ENCODE results near the gene CHMP1B. TPM values are rescaled to one million over a fixed set of nuclear protein-coding genes. Genes with fewer than 3 reads are reported as not detected.

Gene CHMP1B, protein sequence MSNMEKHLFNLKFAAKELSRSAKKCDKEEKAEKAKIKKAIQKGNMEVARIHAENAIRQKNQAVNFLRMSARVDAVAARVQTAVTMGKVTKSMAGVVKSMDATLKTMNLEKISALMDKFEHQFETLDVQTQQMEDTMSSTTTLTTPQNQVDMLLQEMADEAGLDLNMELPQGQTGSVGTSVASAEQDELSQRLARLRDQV
- total RNA-seq = 10 to 100 TPM; 21.2 to 22.0 TPM

DNA sequence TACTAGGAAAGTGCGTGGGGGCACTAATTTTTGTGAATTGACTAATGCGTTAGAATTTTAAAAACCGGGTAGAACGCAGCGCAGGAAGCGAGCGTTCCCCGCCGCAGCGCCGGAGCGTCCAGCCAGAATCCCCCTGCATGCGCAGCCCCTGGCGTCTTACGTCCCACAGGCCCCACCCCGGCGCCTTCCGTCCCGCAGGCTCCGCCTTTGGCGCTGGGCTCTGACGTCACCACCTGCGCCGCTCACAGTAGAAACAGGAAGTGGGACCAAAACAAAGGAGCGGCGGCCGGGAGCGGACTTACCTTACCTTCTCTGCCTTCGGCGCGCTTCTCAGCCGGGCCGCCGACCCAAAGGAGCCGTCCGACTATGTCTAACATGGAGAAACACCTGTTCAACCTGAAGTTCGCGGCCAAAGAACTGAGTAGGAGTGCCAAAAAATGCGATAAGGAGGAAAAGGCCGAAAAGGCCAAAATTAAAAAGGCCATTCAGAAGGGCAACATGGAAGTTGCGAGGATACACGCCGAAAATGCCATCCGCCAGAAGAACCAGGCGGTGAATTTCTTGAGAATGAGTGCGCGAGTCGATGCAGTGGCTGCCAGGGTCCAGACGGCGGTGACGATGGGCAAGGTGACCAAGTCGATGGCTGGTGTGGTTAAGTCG lies at the start of gene CHMP1B:
CHMP1B (plus strand) TSS at position 268 of the 660 bp plus-strand sequence; CDS start at position 367, 99 bp downstream.
- H3K27ac Mint-ChIP-seq = peak within 1 kb of the TSS; percentile 95
- peak within 1 kb of the TSS; percentile 100 for H3K4me3 Mint-ChIP-seq
- POLR2A ChIA-PET = interaction anchor here (1.0 to 1.3 kb wide), 2 partner anchors 15 to 129 kb away, joined by 4 to 5 read pairs; no protein-coding TSS in a partner anchor
- no peaks in the 10 kb centered on the region for H3K27me3 Mint-ChIP-seq
- peak; percentile 98 for DNase-seq
- H3K9me3 Mint-ChIP-seq = no peaks in the 10 kb centered on the region
- H3K4me1 Mint-ChIP-seq (ENCODE audit: low read depth) = peaks cover 33% of the 10 kb centered on the region
- CTCF ChIA-PET = no interaction called here
- peaks cover 9% of the 10 kb centered on the region for H3K36me3 Mint-ChIP-seq
- intact Hi-C loops (cut with micrococcal nuclease) = loop anchor here (1.0 to 5.0 kb wide), 6 partner anchors 57 to 1936 kb away; partner anchors contain the start of genes AFG3L2, IMPA2, MPPE1 and VAPA

DNA sequence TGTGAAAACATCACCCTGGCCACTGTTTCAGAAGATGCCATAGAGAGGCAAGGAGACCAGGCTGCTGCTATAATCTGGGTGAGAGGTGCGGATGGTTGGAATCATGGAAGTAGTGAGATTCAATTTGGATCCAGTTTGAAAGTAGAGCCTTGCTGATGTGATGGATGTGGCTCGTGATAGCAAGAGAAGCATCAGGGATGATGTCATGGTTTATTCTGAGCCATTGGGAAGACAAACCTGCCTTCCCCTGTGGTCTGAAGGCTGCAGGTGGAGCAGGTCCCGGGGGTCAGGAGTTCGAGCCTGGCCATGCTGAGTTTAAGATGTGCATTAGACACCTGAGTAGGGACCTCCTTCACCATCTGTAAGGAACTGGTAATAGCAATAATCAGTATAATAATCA lies 49.6 kb upstream of the CHMP1B start:
- Mint-ChIP-seq H3K4me3 (no peak overlapping the region), H3K4me1 (ENCODE audit: low read depth) (no peaks in the 10 kb centered on the region), H3K9me3 (no peaks in the 10 kb centered on the region), H3K27me3 (no peaks in the 10 kb centered on the region), H3K36me3 (no peaks in the 10 kb centered on the region), H3K27ac (no peak overlapping the region)
- CTCF ChIA-PET = no interaction called here
- intact Hi-C loops (cut with micrococcal nuclease) = no loop called here
- DNase-seq = no peak
- POLR2A ChIA-PET = no interaction called here

DNA sequence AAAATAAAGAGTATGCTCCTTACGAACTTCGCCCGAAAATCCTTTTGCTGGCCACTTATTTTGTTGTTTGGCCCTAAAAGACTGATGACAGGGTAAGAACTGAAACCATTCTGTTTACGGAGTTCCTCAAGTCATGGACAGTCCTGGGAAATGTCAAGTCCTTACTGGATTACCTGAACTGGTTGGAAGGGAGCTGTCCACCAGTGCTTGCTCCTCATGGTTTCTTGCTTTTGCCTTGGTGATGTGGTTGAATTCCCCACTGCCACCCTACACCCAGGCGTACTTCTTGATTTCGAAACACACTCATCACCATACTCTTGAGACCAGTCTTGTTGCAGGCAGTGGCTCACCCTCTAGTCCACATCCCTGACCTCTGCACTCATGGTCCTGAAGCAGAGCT lies 49.1 kb upstream of the CHMP1B start:
- Mint-ChIP-seq H3K4me1 (ENCODE audit: low read depth) (no peaks in the 10 kb centered on the region), H3K4me3 (no peak overlapping the region), H3K36me3 (no peaks in the 10 kb centered on the region), H3K27ac (no peak overlapping the region), H3K9me3 (no peaks in the 10 kb centered on the region), H3K27me3 (peaks cover 1% of the 10 kb centered on the region)
- POLR2A ChIA-PET = no interaction called here
- no peak for DNase-seq
- intact Hi-C loops (cut with micrococcal nuclease) = no loop called here
- CTCF ChIA-PET = no interaction called here

DNA sequence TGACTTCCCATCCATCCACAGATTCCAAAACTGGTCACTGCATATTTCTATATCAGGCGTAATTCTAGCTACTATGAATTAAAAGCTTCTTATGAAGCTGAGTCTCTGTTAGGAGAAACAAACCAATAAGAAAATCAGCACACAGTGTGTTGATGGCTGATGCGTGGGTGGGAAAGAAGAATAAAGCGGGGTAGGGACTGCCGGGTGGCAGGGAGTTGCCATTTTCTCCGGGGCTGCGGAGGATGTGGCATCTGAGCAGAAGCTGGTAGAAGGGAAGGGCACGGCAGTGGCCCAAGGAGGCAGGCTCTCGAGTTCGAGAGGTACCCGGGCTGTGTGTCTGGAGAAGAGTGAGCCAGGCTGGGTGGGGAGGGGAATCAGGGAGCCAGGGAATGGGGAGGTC lies 48.6 kb upstream of the CHMP1B start:
- ChIA-PET CTCF (no interaction called here), POLR2A (no interaction called here)

DNA sequence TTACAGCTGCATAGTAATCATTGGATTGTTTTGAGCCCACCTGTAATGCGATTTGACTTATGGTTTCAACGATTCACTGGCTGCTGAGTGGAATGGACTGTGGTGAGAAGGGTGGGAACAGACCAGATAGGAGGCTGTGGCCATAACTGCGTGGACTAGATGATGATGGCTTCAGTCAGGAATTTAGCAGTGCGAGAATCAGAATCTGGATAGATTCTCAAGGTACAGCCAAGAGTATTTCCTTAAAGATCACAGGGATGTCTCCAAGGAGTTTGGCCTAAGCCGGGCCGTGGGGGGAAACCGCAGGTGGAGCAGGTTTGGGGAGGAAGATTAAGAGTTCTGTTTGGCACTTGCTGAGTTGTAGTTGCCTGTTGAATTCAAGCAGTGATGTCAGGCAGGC lies 44.0 kb upstream of the CHMP1B start:
- CTCF ChIA-PET = no interaction called here
- H3K4me1 Mint-ChIP-seq (ENCODE audit: low read depth) = no peaks in the 10 kb centered on the region
- no peak for DNase-seq
- intact Hi-C loops (cut with micrococcal nuclease) = no loop called here
- no peak overlapping the region for H3K4me3 Mint-ChIP-seq
- no peaks in the 10 kb centered on the region for H3K9me3 Mint-ChIP-seq
- peaks cover 3% of the 10 kb centered on the region for H3K27me3 Mint-ChIP-seq
- no peaks in the 10 kb centered on the region for H3K36me3 Mint-ChIP-seq
- POLR2A ChIA-PET = no interaction called here
- H3K27ac Mint-ChIP-seq = no peak overlapping the region

More for the DNA sequence above, 48.6 kb upstream of the CHMP1B start:
- DNase-seq = no peak
- intact Hi-C loops (cut with micrococcal nuclease) = no loop called here
- Mint-ChIP-seq H3K27ac (no peak overlapping the region), H3K9me3 (no peaks in the 10 kb centered on the region), H3K27me3 (peaks cover 3% of the 10 kb centered on the region), H3K4me3 (no peak overlapping the region), H3K36me3 (no peaks in the 10 kb centered on the region), H3K4me1 (ENCODE audit: low read depth) (no peaks in the 10 kb centered on the region)

DNA sequence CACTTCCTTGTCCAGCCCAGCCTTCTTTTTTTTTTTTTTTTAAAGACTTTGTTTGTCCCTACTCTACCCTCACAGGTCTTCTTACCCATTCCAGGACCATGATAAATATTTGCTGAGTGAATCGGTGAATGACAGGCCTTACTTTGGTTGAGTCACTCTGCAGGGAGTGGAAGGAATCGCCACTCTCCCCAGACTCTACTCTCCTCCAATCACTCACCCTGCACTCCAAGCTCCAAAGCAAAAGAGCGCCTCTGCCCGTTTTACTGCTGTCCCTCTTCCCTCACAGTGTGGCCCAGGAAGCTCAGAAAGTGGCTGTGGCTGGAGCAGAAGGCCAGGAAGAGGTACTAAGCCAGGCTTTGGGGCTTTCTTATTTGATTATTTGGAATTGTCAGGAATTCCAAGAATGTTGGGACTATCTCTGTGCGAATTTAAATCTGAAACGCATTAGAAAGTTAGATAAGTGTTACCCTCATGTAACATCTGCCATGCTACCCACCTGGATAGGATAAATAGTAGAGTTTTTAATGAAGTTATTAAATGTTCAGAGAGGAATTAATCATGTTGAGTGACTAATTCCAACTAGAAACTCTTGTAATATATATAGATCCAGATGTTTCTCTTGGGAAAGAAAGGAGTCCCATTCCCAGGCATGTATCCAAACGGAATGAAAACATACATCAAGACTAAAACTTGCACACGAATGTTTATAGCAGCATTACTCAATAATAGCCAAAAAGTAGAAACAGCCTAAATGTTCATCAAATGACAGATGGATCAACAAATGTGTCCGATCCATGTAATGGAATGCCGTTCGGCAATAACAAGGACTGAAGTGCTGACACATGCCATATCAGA lies 43.0 kb upstream of the CHMP1B start:
- Mint-ChIP-seq H3K4me3 (no peak overlapping the region), H3K36me3 (no peaks in the 10 kb centered on the region), H3K9me3 (no peaks in the 10 kb centered on the region), H3K27me3 (peaks cover 3% of the 10 kb centered on the region), H3K4me1 (ENCODE audit: low read depth) (no peaks in the 10 kb centered on the region), H3K27ac (no peak overlapping the region)
- no peak for DNase-seq
- ChIA-PET POLR2A (no interaction called here), CTCF (no interaction called here)
- intact Hi-C loops (cut with micrococcal nuclease) = no loop called here

DNA sequence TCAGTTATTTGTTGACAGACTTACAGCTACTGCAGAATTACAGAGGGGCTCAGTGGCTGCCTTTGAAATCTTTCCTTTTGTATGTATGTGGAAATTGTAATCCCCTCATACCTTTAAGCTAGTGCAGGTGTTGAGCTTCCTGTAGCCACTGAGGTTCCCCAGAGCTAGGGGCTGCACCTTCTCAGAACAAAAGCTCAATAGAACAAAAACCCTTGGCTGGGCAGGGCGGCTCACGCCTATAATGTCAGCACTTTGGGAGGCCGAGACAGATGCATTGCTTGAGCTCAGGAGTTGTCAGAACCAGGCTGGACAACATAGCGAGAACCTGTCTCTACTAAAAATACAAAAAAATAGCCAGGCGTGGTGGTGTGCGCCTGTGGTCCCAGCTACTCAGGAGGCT lies 41.3 kb upstream of the CHMP1B start:
- POLR2A ChIA-PET = no interaction called here
- CTCF ChIA-PET = interaction anchor here (0.7 kb wide), 1 partner anchor 187 kb away, joined by 3 read pairs; no protein-coding TSS in a partner anchor
- H3K4me1 Mint-ChIP-seq (ENCODE audit: low read depth) = no peaks in the 10 kb centered on the region

DNA sequence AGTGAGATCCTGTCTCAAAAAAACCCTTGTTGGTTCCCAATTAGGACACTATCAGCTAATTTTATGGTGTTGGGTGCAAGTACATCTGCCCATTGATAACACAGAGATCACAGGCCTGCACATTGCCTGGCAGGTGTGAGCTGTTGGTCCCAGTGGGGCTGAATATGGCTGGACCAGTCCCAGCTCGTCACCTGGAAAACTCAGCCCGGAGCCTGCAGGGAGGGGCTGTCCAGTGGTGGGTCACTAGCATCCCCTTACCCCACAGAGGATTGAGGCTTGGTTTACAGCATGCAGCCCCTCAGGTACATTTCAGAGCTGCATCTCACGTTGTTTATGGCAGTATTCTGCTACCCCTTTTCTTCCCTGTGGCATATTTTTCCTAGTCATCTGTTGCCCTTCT lies 40.8 kb upstream of the CHMP1B start:
- Mint-ChIP-seq H3K27ac (no peak overlapping the region), H3K36me3 (no peaks in the 10 kb centered on the region), H3K27me3 (peaks cover 3% of the 10 kb centered on the region), H3K4me1 (ENCODE audit: low read depth) (no peaks in the 10 kb centered on the region), H3K9me3 (no peaks in the 10 kb centered on the region), H3K4me3 (no peak overlapping the region)
- CTCF ChIA-PET = no interaction called here
- intact Hi-C loops (cut with micrococcal nuclease) = no loop called here
- no peak for DNase-seq
- POLR2A ChIA-PET = no interaction called here

More for the DNA sequence above, 41.3 kb upstream of the CHMP1B start:
- Mint-ChIP-seq H3K36me3 (no peaks in the 10 kb centered on the region), H3K9me3 (no peaks in the 10 kb centered on the region), H3K27me3 (peaks cover 3% of the 10 kb centered on the region), H3K27ac (no peak overlapping the region), H3K4me3 (no peak overlapping the region)
- no peak for DNase-seq
- intact Hi-C loops (cut with micrococcal nuclease) = no loop called here

DNA sequence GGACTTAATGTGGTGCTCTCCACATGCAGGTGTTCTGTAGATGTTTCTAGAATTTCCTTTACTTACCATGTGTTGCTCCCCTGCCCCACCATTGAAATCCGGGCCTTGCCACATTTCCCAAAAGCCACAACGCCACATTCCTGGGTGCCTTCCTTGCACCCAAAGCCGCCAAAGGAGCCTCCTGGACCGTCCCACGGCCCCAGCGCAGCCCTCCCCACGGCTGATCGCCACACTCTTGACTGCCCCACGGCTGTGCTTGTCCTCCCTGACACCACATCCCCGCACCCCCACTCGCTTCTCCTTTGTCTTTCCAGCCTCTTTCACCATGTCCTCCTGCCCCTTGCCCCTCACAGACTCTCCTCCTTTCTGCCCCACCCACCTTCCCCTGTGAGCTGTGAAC lies 40.2 kb upstream of the CHMP1B start:
- Mint-ChIP-seq H3K36me3 (no peaks in the 10 kb centered on the region), H3K4me1 (ENCODE audit: low read depth) (no peaks in the 10 kb centered on the region), H3K27ac (no peak overlapping the region), H3K4me3 (no peak overlapping the region), H3K27me3 (peaks cover 3% of the 10 kb centered on the region), H3K9me3 (no peaks in the 10 kb centered on the region)
- DNase-seq = no peak
- ChIA-PET POLR2A (no interaction called here), CTCF (no interaction called here)
- intact Hi-C loops (cut with micrococcal nuclease) = no loop called here

DNA sequence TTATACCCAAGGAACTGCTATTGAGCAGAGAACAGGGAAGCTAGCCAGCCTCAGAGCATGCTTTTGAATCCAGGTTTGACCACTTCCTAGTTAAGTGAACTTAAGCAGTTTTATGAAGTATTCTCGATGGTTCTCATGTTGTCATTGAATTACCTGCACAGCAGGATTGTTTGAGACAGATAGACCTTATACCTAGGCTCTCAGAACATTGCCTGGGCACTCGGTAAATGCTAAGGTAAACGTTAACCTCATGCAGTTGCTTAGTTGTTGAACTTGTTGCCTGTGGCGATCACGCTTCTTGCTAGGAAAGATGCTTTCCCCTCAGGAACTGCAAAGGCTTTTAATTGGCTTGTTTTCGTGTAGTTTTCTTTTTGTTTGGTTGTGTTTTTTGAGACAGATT lies 34.0 kb upstream of the CHMP1B start:
- no peak overlapping the region for H3K4me3 Mint-ChIP-seq
- no peak for DNase-seq
- no peaks in the 10 kb centered on the region for H3K4me1 Mint-ChIP-seq (ENCODE audit: low read depth)
- H3K27me3 Mint-ChIP-seq = no peaks in the 10 kb centered on the region
- POLR2A ChIA-PET = no interaction called here
- intact Hi-C loops (cut with micrococcal nuclease) = no loop called here
- H3K9me3 Mint-ChIP-seq = peaks cover 5% of the 10 kb centered on the region
- CTCF ChIA-PET = no interaction called here
- H3K36me3 Mint-ChIP-seq = no peaks in the 10 kb centered on the region
- no peak overlapping the region for H3K27ac Mint-ChIP-seq

DNA sequence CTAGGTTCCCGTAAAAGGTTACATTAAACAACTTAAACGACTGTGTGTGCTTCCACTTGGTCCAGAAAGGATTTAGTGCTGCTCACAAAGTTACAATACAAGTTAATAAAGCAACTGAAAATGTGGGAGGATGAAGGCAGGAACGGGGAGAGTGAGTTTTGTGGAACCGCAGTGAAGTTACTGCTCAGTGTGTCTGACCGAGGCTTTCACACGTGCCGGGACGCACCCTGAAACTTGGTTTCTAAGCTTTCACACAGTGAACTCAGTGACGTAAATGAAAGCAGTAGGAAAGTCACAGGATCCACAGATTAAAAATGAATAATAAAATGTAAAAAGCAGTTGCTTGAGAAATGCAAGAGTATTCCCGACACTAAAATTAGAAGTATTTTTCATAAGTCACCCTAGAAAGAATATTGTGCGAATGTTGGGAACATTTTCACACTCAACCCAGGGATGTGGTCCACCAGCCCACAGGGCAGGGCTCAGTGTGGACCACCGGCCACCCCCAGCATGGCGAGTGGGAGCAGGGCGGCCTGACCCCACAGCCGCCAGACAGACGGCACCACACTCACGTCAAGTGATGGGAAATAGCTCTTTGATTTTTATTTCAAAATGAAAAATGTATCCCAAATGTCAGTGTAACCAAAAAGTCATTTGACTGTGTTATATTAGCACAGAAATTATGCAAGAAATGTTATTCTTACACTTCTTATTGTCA lies 32.6 kb upstream of the CHMP1B start:
- H3K4me3 Mint-ChIP-seq = no peak overlapping the region
- intact Hi-C loops (cut with micrococcal nuclease) = no loop called here
- ChIA-PET POLR2A (no interaction called here), CTCF (no interaction called here)
- no peaks in the 10 kb centered on the region for H3K27me3 Mint-ChIP-seq
- H3K4me1 Mint-ChIP-seq (ENCODE audit: low read depth) = no peaks in the 10 kb centered on the region
- H3K9me3 Mint-ChIP-seq = peaks cover 5% of the 10 kb centered on the region
- no peak overlapping the region for H3K27ac Mint-ChIP-seq
- H3K36me3 Mint-ChIP-seq = no peaks in the 10 kb centered on the region
- DNase-seq = no peak

DNA sequence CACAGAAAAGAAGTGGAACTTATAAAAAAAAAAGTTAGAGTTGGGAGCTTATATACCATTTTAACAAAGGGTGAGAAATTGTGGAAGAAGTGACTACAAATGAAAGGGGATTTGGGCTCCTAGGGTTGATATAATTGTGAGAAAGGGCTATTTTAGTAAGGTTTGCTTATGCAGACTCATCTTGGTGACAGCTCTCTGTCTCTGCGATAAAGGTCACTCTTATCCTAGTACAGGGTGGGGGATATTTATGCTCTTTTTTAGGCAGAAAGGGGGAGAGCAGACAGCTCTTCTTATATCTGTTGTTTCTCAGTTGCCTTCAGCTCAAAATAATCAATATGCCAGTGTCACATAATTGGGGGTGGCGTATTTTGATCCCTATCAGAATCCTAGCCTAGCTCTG lies 31.3 kb upstream of the CHMP1B start:
- Mint-ChIP-seq H3K36me3 (no peaks in the 10 kb centered on the region), H3K9me3 (peaks cover 5% of the 10 kb centered on the region), H3K27ac (no peak overlapping the region), H3K27me3 (peaks cover under 1% of the 10 kb centered on the region), H3K4me3 (no peak overlapping the region), H3K4me1 (ENCODE audit: low read depth) (no peaks in the 10 kb centered on the region)
- intact Hi-C loops (cut with micrococcal nuclease) = no loop called here
- ChIA-PET POLR2A (no interaction called here), CTCF (no interaction called here)
- DNase-seq = no peak
